22Rv1 (cell line): ENCODE data around the gene PEAK3.

Experiments
- ZFX ChIP-seq: fragments of 450-650 bp; IDR thresholded peaks from 2 replicates; pipeline ENCODE4 v1.6.1; 2017; ENCODE audit warnings: antibody characterized with exemption, borderline replicate concordance
- TF ChIP-seq, protein P1 (sequence below): fragments of 450-650 bp; IDR thresholded peaks from 2 replicates; pipeline ENCODE4 v1.5.1; 2017; ENCODE audit warnings: mild to moderate bottlenecking

DNA sequence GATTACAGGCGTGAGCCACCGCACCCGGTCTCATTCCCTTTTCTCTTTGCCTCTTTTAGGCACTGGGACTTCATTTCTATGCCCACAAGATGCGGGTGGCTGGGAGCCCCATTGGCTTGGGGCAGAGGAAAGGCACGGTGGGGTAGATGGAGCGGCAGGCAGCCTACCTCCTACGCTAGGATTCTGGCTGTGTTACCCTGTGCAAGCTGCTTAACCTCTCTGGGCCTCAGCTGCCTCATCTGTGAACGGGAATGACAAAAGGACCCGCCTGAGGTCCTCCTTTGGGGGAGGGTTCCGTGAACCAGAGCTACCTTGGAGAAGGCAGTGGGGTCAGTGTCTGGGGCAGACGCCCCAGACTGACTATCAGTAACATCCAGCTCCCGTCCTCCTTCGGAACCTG, 35.3 kb upstream of the PEAK3 start:
- TF ChIP-seq, protein P1, sequence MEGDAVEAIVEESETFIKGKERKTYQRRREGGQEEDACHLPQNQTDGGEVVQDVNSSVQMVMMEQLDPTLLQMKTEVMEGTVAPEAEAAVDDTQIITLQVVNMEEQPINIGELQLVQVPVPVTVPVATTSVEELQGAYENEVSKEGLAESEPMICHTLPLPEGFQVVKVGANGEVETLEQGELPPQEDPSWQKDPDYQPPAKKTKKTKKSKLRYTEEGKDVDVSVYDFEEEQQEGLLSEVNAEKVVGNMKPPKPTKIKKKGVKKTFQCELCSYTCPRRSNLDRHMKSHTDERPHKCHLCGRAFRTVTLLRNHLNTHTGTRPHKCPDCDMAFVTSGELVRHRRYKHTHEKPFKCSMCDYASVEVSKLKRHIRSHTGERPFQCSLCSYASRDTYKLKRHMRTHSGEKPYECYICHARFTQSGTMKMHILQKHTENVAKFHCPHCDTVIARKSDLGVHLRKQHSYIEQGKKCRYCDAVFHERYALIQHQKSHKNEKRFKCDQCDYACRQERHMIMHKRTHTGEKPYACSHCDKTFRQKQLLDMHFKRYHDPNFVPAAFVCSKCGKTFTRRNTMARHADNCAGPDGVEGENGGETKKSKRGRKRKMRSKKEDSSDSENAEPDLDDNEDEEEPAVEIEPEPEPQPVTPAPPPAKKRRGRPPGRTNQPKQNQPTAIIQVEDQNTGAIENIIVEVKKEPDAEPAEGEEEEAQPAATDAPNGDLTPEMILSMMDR, result no peak
- no peak for TF ChIP-seq ZFX
